Measurements from ENCODE around the gene DIP2C.

DIP2C gene

DNA sequence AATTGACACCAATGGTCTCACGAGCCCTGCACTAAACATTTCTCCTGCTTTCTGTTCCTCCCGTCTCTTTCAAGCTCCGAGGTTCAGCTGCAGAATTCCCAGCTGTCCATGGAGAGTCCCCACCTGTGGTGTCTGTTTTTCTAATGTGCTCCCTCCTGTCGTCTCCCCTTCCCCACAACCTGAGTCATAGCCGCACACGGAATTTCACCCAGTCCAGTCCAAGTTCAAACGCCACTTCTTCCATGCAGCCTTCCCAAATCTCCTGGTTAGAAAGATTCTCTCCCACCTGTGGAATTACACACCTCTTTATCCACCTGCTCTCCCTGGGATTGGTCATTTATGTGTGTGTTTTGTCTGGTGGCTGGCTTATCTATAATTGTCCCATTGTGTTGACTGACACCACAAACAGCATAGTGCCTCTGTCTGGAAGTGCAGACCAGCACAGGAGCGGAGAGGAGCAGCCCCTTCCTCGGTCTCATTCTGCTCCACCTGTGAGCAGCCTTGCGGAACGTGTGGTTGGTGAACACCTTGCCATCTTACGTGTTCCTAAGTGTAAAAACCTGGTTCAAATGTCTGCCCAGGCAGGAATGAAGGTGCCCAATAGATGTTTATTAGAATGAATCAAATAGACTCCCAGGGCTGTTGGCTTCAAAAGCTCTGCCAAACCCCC is 3.3 kb upstream of the DIP2C start:
- TF ChIP-seq, protein P1, sequence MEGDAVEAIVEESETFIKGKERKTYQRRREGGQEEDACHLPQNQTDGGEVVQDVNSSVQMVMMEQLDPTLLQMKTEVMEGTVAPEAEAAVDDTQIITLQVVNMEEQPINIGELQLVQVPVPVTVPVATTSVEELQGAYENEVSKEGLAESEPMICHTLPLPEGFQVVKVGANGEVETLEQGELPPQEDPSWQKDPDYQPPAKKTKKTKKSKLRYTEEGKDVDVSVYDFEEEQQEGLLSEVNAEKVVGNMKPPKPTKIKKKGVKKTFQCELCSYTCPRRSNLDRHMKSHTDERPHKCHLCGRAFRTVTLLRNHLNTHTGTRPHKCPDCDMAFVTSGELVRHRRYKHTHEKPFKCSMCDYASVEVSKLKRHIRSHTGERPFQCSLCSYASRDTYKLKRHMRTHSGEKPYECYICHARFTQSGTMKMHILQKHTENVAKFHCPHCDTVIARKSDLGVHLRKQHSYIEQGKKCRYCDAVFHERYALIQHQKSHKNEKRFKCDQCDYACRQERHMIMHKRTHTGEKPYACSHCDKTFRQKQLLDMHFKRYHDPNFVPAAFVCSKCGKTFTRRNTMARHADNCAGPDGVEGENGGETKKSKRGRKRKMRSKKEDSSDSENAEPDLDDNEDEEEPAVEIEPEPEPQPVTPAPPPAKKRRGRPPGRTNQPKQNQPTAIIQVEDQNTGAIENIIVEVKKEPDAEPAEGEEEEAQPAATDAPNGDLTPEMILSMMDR (IDR thresholded peaks at IDR 0.05) = no peak

DNA sequence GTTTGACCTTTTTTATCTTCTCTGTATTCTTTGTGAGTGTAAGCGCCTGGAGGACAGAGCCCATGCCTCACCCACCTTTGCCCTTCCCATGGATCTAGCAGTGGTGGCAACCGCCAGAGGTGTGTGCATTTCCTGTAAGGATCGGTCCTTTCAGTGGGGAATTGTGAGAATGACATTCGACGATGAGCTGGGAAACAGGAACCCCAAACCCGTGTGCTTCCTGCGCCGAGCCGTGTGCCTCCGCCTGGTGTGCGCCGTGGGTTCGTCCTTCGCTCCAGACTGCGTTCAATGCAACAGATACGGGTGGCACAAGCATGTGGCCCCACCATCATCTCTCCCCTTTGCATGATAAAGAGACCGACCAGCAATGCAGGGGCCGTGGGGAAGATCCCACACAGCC is 1.7 kb upstream of the DIP2C start:
- TF ChIP-seq, protein P1 (IDR thresholded peaks at IDR 0.05) = no peak

DNA sequence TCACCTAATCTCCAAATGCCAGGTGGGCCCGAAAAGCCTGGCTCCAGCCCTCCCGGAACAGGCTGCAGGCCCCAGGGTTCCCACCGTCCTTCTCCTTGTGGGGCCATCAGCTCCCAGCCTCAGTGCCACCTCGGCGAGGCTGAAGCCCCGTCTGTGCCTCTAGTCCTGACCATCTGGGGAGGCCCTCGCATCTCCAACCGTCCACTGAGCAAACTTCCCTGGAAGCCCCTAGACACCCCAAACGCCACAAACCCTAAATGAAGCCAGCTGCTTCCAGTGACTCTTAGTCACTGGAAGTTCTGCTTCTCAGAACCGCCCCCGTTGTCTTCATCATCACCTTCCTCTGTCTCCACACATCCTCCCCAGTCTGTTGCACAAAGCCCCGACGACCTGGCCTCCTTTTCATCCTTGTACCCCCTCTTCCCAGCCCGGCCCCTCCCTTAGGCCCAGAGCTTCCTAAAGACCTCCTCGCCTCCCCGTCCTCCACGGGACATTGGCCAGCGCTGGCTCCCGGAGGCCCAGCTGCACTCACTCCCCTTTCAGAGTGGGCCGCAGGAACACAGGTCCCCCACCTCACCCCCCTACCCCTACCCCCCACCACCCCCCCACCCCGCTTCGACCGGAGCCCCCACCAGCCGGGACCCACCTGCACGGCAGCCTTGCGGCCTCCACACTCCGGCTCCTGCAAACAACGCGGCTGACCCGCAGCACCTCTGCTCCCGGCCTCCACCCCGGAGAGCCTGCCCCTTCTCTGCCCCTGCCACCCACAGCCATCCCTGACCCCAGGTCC is 1.1 kb upstream of the DIP2C start:
- TF ChIP-seq, protein P1 (IDR thresholded peaks at IDR 0.05) = no peak

DNA sequence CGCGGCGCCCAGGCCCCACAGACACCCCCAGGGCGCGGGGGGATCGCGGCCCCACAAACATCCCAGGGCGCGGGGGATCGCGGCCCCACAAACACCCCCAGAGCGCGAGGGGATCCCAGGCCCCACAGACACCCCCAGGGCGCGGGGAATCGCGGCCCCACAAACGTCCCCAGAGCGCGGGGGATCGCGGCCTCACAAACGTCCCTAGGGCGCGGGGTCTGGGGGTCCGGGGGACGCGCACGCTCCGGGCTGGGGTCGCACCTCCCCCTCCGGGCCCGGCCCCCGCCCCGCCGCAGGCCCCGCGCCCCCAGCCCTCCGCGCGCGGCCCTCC is 382 bp downstream of the DIP2C start:
- TF ChIP-seq, protein P1 (IDR thresholded peaks at IDR 0.05) = no peak

DNA sequence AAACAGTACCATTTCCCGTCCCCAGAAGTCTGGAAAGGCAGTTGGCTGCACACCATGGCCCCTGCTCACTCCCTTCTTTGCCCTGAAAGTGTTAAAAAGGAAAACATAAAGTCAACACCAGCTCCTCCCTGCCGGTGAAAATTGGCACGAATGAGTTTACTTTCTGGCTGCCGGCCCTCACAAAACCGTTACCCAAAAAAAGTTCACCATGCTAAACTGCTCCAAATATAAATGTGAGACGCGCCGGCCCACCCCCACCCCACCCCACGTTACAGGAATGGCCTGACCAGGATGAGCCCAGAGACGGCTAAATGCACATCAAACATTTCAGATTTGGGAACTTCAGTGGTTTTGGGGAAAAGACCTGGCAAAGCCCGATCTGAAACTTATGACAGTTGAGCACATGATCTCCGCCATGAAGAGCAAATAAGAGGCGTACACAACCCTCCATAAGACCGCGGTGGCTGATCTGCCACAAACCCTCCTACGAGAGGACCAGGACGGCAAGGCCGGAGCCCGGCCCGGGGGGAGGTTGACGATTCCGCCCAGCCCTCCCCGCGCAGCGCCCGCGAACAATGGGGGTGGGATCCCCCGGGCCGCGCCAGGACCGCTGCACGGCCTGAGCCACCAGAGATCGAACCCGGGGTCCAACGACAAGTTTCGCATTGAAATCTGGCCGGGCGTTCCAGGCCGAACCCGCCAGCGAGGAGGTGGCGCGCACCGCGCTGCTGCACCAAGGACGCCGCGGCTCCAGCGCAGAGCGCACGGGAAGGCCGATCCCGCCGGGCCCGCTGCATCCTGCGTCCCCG is 952 bp downstream of the DIP2C start:
- TF ChIP-seq, protein P1 (IDR thresholded peaks at IDR 0.05) = no peak

DNA sequence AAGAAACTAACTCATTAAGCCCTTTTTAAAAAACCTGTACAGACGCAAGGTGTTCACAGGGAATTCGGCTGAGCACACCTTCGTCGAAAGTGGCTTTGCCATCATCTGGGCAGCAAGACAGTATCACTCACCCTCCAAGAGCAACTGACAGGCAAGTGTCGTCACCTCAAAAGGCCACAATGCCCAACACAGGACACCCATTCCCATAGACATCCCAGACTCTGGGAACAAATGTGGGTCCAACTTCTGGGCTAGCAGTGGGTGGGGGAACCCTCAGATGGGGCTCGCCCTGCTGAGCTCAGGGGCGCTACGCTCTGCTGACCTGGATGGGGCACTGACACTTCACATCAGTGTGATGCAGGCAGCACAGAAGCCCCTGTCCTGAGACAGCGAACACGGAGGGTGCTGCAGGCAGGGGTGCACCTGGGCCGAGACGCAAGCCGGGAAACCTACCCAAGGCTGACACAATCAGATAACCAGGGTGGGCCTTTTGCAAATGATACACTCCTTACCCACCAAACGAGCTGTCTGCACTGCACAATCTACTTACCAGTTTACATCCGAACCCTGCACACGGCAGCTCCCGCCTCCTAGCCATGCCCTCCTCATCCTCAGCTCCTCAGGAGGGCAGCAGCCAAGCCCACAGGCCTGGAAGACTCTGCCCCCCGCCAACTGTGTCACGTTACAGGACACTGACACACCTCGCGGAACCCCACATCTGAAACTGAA is 1.7 kb downstream of the DIP2C start:
- TF ChIP-seq, protein P1 (IDR thresholded peaks at IDR 0.05) = no peak

All from LNCAP (cell line).